Measurements from ENCODE around the gene TBPL2.
"Not testable (repeated sequence)": the region's sequence is repeated elsewhere in the genome, so short reads cannot be mapped to it uniquely, and the experiment has no call there.

TBPL2 gene

DNA sequence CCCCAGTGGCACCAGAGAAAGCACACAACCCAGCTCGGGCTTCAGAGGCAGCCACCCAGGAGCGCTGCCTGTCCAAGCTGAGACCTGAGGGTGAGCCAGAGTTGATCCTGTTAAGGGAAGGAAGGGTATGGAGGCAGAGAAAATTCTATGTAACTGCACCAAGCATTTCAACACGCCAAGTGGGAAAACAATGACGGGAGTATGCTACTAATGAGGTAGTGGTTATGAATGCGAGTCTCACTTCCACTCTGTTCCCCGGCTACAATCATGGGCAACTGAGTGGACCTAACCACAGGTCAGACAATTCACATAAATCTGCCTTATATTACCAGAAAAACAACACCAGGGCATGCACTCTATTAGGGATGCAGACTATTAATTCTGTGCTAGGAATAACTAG is 38.7 kb downstream of the TBPL2 start:
- DNase-seq (ENCODE audit: low spot score): no peak

- no peak for DNase-seq (ENCODE audit: low spot score)
Measured at GRCh38 chr14:55399852-55400251, 40.6 kb downstream of the TBPL2 start.

DNA sequence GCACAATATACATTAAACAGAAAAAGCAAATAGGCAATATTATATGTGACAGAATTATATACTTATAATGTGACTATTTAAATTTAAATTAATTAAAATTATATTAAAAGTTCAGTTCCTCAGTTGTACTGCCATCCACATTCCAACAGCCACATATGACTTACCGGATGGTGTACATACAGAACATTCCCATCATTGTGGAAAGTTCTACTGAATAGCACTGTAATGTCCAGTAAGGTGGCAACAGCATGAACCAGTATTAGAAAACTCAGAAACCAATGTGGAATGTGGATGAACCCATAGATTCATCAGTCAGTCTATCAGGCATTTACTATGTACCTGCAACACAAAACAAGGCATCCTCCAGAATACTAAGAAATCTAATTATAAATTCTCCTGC is 41.2 kb downstream of the TBPL2 start:
- DNase-seq (ENCODE audit: low spot score): no peak

- no peak for DNase-seq (ENCODE audit: low spot score)
Measured at GRCh38 chr14:55398679-55399078, 41.7 kb downstream of the TBPL2 start.

DNA sequence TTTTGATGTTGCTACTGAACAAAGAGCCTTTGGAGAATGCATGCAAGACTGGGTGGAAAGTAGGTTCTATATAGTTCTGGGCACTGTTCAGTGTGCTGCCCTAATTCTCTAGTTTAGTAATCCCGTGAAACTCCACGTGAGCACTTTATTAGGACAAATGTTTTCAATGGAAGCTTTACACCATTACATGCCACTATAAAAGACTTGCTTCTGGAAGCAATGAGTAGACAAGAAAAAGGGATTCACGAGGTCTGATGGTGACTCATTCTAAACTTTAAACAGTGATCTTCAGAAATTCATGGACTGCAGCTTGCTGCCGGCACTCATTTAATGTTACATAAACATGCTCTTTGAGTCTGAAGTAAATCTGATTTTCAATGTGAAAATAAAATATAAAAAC is 51.1 kb downstream of the TBPL2 start:
- no peak for DNase-seq (ENCODE audit: low spot score)

DNA sequence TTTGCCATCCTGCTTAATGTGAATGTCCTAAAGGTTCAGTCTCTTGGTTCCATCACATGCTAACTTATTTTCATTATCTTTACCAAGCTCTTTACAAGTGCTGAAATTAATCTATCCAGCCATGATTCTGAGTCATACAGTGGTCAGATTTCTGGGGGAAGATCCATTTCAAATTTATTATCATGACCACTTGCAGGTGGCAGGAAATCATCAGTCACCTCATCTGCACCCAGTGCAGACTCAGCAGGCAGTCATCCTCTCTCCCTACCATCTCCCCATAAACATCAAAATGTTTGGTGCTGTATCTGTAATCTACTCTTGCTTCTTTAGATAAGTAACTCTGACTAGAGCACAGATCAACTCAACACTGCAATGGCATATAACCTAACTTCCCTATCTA is 52.3 kb downstream of the TBPL2 start:
- DNase-seq (ENCODE audit: low spot score): no peak

- no peak for DNase-seq (ENCODE audit: low spot score)
Measured at GRCh38 chr14:55387121-55387520, 53.3 kb downstream of the TBPL2 start.

- no peak for DNase-seq (ENCODE audit: low spot score)
Measured at GRCh38 chr14:55386037-55386808, 54.2 kb downstream of the TBPL2 start.

DNA sequence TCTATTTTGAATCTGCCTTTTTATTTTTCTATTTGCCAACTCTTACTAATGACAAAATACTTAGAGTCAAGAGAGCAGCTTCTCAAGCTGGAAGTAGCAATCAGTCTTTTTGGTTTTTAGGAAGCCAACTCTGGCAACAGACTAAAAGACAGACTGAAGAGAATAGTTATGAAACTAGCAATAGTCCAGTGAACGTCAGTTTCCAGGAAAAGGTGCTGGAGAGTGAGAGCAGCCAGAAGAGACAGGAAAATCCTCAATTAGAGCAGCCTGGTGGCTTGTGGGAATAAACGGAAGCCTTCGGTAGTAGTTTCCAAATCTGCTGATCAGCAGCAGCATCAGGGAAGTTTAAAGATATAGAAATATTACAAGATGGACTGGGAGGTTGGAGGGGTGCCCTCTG is 55.9 kb downstream of the TBPL2 start:
- no peak for DNase-seq (ENCODE audit: low spot score)

GRCh38 chr14:55383541-55384140 is 56.8 kb downstream of the TBPL2 start:
- DNase-seq (ENCODE audit: low spot score): no peak

DNA sequence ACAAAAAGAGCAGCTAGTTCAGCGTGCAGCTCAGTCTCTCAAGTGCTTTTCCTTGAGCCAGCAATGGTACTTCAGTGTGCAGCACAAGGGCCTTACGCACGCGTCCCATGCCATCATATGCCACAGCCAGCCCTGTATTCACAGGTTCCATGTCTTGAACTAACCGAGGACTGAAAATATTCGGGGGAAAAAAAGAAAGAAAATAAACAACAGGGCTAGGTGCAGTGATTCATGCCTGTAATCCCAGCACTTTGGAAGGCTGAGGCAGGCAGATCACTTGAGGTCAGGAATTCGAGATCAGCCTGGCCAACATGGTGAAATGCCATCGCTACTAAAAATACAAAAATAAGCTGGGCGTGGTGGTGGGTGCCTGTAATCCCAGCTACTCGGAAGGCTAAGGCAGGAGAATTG is 57.4 kb downstream of the TBPL2 start:
- not testable (repeated sequence) for DNase-seq (ENCODE audit: low spot score)

DNA sequence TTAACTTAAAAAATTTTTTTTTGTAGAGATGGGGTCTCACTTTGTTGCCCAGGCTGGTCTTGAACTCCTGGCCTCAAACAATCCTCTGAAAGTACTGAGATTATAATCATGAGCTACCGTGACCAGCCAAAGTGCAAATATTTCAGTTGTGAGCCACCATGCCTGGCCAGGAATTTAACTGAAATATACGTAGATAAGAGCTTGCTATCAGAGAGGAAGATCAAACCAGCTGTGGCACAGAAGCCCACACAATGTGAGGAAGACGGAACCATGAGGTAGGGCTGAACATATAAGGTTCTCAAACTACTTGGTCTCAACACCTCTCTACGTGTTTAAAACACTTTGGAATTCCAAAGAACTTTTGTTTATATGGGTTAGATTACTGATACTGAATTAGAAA is 57.9 kb downstream of the TBPL2 start:
- DNase-seq (ENCODE audit: low spot score): no peak

GRCh38 chr14:55381561-55381960 is 58.9 kb downstream of the TBPL2 start:
- no peak for DNase-seq (ENCODE audit: low spot score)

- peak; percentile 40 for DNase-seq (ENCODE audit: low spot score)
Measured at GRCh38 chr14:55381040-55381439, 59.4 kb downstream of the TBPL2 start.

- no peak for DNase-seq (ENCODE audit: low spot score)
Measured at GRCh38 chr14:55377236-55377635, 63.2 kb downstream of the TBPL2 start.

DNA sequence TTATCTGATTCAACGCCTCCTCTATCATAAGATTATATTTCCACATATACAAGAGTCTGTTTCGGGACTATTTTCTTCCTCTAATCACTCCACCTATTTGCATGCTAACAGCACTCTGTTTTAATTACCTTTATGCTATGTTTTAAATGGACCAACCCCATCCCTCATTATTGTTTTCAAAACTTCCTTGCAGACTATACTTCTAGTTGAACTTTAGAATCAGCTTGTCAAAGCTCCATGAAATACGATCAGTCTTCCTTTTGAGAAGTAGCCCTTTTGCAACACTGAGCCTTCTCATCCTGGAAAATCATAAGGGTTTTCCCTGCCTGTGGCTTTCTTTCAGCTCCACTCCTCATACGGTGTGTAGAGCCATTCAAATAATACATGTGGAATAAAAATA is 65.6 kb downstream of the TBPL2 start:
- no peak for DNase-seq (ENCODE audit: low spot score)

GRCh38 chr14:55373784-55374705 is 66.4 kb downstream of the TBPL2 start:
- no peak for DNase-seq (ENCODE audit: low spot score)

GRCh38 chr14:55372825-55373224 is 67.6 kb downstream of the TBPL2 start:
- no peak for DNase-seq (ENCODE audit: low spot score)

DNA sequence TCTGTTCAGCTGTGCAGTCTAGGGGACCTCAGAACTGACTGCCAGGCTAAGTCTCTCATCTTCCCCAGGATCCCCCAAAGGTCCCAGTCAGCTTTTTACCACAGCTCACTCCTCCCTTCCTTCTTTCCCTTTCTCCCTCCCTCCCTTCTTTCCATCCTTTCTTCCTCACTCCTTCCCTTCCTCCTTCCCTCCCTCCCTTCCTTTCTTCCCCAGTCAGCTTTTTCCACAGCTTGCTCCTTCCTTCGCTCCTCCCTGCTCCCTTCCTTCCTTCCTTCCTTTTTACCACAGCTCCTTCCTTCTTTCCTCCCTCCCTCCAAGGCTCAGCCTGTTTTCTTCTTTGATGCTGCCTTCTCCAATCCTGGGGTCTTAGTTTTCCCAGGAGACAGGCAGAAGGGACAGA is 68.0 kb downstream of the TBPL2 start:
- DNase-seq (ENCODE audit: low spot score): no peak

DNA sequence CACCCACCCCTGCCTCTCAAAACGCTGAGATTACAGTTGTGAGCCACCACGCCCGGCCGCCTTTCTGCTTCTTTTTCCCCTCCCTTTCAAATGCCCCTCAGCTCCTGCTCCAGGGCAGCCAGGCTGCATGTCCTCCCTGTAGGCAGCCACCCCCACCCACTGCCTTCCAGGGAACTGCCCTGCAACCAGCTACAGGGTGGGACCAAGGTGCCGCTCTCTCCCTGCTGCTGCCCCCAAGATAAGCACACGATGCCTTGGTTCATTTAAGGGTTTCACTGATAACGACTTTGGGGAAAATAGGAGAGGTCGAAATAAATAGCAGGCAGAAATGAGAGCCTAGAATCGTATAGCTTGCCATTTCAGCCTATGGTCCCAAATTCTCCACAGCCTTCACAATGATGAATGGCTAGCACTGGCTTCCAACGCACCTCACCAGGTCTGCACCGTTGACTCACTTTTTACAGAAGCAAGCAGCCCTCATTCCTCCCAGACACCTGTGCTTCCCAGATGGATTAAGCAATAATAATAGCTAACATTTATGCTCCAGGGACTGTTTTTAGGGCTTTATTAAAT is 69.4 kb downstream of the TBPL2 start:
- no peak for DNase-seq (ENCODE audit: low spot score)

DNA sequence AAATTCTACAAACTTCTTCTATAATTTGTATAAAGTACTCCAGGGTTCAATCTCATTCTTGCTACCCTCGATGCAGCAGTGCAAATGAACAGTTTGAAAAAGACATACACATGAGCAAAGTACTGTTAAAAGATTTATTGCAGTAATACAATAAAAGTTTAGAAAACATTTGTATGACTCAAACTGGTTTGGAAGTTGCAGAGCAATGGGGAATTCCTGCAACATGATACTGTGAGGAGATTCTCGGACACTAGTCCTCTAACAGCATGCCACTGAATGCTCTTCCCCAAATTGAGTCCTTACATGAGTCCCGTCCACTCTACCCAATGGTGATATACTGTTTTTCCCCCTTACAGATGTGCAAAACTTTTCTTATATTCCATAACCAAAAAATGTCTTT is 74.1 kb downstream of the TBPL2 start:
- DNase-seq (ENCODE audit: low spot score): no peak

Measured in HuH-7 (cell line).